ENCODE results near the gene C12orf75. TPM values are rescaled to one million over a fixed set of nuclear protein-coding genes. Genes with fewer than 3 reads are reported as not detected.

The C12orf75 gene
- total and polyA plus RNA-seq, 2 donors (not counting 3 experiments of a cell fraction or from before 2014, with no cell fraction given), result 23.6 to 60.7 TPM

DNA sequence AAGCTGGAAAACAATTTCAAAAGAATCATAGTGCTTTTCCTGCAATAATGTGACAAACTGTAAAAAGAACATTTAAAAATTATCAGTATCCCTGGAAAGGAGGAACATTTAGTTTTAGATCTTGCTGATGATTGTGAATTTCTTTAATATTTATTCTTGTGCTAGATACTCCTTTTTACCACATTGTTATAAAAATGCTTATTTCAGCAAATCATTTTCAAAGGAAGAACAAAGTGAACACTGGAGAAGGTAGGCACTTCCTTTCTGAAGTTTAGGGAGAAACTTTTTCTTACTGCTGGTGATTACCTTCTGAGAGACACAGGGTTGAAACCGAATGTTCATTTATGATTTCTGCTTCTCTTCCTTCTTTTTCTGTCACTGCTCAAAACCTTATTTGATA, 45.1 kb upstream of the C12orf75 start:
- no peak overlapping the region for H3K4me2 ChIP-seq (ENCODE audit: insufficient read depth, low read length)
- ChIA-PET POLR2A (no interaction called here), CTCF (no interaction called here)
- no peaks in the 10 kb centered on the region for H3K36me3 ChIP-seq (ENCODE audit: control insufficient read depth in 2 of 2, extremely low read depth in 1 of 2, insufficient read depth in 2 of 2, low read length in 2 of 2)
- no peak overlapping the region for H3K27ac ChIP-seq (ENCODE audit: insufficient read depth, low read depth, low read length)
- no TSS peak for BruUV-seq (replicated peaks)
- peaks cover 17% of the 10 kb centered on the region for H3K4me1 ChIP-seq (ENCODE audit: control insufficient read depth, extremely low read depth, insufficient read depth, low read length)
- no peak overlapping the region for H2AFZ ChIP-seq (ENCODE audit: low read depth, low read length)
- H3K79me2 ChIP-seq (ENCODE audit: control insufficient read depth, insufficient read depth, low read length), result no peaks in the 10 kb centered on the region
- no peak for FAIRE-seq
- dilution Hi-C loops (cut with MboI; ENCODE audit: extremely low pct_ligation_motif_present, low sequenced_read_pairs) (no loop called here), intact Hi-C loops (cut with micrococcal nuclease) (no loop called here)
- H4K20me1 ChIP-seq (replicated peaks; ENCODE audit: control insufficient read depth, extremely low read depth, insufficient read depth, low read length), result no peaks in the 10 kb centered on the region
- H3K9me3 ChIP-seq (replicated peaks; ENCODE audit: control insufficient read depth, insufficient read depth, low read length), result no peaks in the 10 kb centered on the region
- no peak overlapping the region for H3K4me3 ChIP-seq (replicated peaks in 1 of 3; ENCODE audit: insufficient read depth in 1 of 3, low read depth in 1 of 3, low read length in 3 of 3)
- no peaks in the 10 kb centered on the region for H3K27me3 ChIP-seq (ENCODE audit: control insufficient read depth in 2 of 2, insufficient read depth in 2 of 2, low read length in 2 of 2)
- no peaks in the 10 kb centered on the region for H3K9me1 ChIP-seq (replicated peaks; ENCODE audit: control insufficient read depth, extremely low read depth, insufficient read depth, low read length)
- TF ChIP-seq POLR2AphosphoS5 (IDR thresholded peaks at IDR 0.05; ENCODE audit: insufficient read depth, low read depth, low read length) (no peak), MYC (IDR thresholded peaks at IDR 0.05; ENCODE audit: low read depth, low read length) (no peak), EZH2 (IDR thresholded peaks at IDR 0.05; ENCODE audit: borderline replicate concordance, low read depth, low read length, severe bottlenecking) (no peak), GATA2 (IDR thresholded peaks at IDR 0.05; ENCODE audit: insufficient read depth, insufficient read length, low read depth, low read length) (no peak), FOS (IDR thresholded peaks at IDR 0.05; ENCODE audit: borderline replicate concordance, insufficient read depth, low read length) (no peak), JUN (IDR thresholded peaks at IDR 0.05; ENCODE audit: borderline replicate concordance, insufficient read depth, insufficient read length, low read depth) (no peak), POLR2A (IDR thresholded peaks at IDR 0.05; ENCODE audit: low read depth, low read length) (no peak)
- TF ChIP-seq, protein P1, sequence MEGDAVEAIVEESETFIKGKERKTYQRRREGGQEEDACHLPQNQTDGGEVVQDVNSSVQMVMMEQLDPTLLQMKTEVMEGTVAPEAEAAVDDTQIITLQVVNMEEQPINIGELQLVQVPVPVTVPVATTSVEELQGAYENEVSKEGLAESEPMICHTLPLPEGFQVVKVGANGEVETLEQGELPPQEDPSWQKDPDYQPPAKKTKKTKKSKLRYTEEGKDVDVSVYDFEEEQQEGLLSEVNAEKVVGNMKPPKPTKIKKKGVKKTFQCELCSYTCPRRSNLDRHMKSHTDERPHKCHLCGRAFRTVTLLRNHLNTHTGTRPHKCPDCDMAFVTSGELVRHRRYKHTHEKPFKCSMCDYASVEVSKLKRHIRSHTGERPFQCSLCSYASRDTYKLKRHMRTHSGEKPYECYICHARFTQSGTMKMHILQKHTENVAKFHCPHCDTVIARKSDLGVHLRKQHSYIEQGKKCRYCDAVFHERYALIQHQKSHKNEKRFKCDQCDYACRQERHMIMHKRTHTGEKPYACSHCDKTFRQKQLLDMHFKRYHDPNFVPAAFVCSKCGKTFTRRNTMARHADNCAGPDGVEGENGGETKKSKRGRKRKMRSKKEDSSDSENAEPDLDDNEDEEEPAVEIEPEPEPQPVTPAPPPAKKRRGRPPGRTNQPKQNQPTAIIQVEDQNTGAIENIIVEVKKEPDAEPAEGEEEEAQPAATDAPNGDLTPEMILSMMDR (IDR thresholded peaks at IDR 0.05; ENCODE audit: extremely low read depth in 1 of 2, insufficient read depth in 1 of 2, low read depth in 1 of 2, low read length in 2 of 2), result no peak
- TF ChIP-seq, protein P2, sequence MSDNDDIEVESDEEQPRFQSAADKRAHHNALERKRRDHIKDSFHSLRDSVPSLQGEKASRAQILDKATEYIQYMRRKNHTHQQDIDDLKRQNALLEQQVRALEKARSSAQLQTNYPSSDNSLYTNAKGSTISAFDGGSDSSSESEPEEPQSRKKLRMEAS (IDR thresholded peaks at IDR 0.05; ENCODE audit: insufficient read depth, insufficient read length), result no peak
- no peak overlapping the region for H3K9ac ChIP-seq (replicated peaks; ENCODE audit: extremely low read depth, insufficient read depth, low read length)
- no peak for DNase-seq (ENCODE audit: low read depth, low spot score)
